ENCODE data around the gene PIEZO1.

GRCh38 chr16:88727871-88728270 is 57.1 kb downstream of the PIEZO1 start:
- no peak for TF ChIP-seq POLR2A (IDR thresholded peaks at IDR 0.05)
- TF ChIP-seq CTCF (IDR thresholded peaks at IDR 0.05): no peak
- TF ChIP-seq POLR2AphosphoS5 (IDR thresholded peaks at IDR 0.05): no peak
